Sigmoid colon (tissue), 3 donors: Measurements from ENCODE around the gene SMIM26.

ENCODE experiments used
- CTCF ChIP-seq, 4 experiments: fragments of 450-650 bp in 3 of 4; fragments of 200-600 bp in 1 of 4; IDR thresholded peaks; one replicate each; pipeline ENCODE4 v1.5.1; 2016 to 2019; ENCODE audit warnings: antibody characterized with exemption in 4 of 4, mild to moderate bottlenecking in 3 of 4, moderate library complexity in 2 of 4
- POLR2A ChIP-seq, 2 donors: fragments of 450-650 bp; IDR thresholded peaks; one replicate each; pipeline ENCODE4 v1.6.1; 2016; ENCODE audit warnings: antibody characterized with exemption in 2 of 2, mild to moderate bottlenecking in 2 of 2, moderate library complexity in 2 of 2

DNA sequence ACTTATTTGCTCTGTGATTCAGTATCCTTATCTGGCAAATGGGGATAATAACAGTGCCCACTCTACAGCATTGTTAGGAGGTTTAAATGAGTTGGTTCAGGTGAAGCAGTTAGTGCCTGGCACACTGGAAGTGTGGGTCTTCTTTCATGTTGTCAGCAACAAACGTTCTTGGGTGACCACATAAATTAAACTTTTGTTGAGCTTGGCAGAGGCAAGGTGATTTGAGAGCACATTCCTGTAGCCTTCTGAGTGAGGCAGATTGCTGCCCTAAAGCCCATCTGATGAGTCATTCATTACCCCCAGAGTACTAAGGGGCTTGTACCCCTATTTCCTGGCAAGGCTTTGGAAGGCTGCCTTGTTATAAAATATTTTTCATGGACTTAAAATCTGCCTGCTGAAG, 33.7 kb upstream of the SMIM26 start:
- TF ChIP-seq CTCF (IDR thresholded peaks at IDR 0.05) (no peak), POLR2A (IDR thresholded peaks at IDR 0.05) (no peak)
